Right lobe of liver (tissue), 6 donors: ENCODE results near the gene POMC. TPM values are rescaled to one million over a fixed set of nuclear protein-coding genes. Genes with fewer than 3 reads are reported as not detected.

ENCODE experiments used
- ATAC-seq, 4 donors: fragments of 200-7000 bp; cut with Tn5 transposase; one replicate each; pipeline ENCODE4 v1.9.1; 2020; ENCODE audit warnings: mild to moderate bottlenecking in 4 of 4, moderate library complexity in 4 of 4
- DNase-seq, 3 donors: peaks; one replicate each; pipeline ENCODE4 v3.0.0-alpha.2; 2020
- H3K27ac ChIP-seq, 3 donors: fragments of 200-600 bp; one replicate each; pipeline ENCODE4 v1.8.0; 2022
- H3K27me3 ChIP-seq, 2 donors: fragments of 200-600 bp; one replicate each; pipeline ENCODE4 v1.8.0; 2022
- H3K36me3 ChIP-seq, 4 donors: fragments of 200-600 bp; sonication (generic) in 1 of 4; one replicate each; pipeline versions ENCODE4 v1.5.1 to v1.8.0; 2017 to 2022; ENCODE audit warnings: control low read depth in 1 of 4
- H3K4me1 ChIP-seq, 4 donors: fragments of 200-600 bp; sonication (generic) in 1 of 4; one replicate each; pipeline versions ENCODE4 v1.5.1 to v1.8.0; 2017 to 2022; ENCODE audit warnings: control low read depth in 1 of 4
- H3K4me3 ChIP-seq, 3 donors: fragments of 200-600 bp; one replicate each; pipeline ENCODE4 v1.8.0; 2022
- H3K9me3 ChIP-seq, 4 donors: fragments of 200-600 bp; sonication (generic) in 1 of 4; one replicate each; pipeline versions ENCODE4 v1.5.1 to v1.8.0; 2017 to 2022; ENCODE audit warnings: control low read depth in 1 of 4
- CTCF ChIP-seq, 4 donors: fragments of 200-600 bp in 3 of 4; fragments of 450-650 bp in 1 of 4; IDR thresholded peaks; one replicate each; pipeline versions ENCODE4 v1.5.1 to v1.8.0; 2016 to 2022; ENCODE audit warnings: antibody characterized with exemption in 4 of 4, mild to moderate bottlenecking in 2 of 4
- POLR2A ChIP-seq: fragments of 450-650 bp; IDR thresholded peaks from one replicate; pipeline ENCODE4 v1.6.1; 2017; ENCODE audit warnings: antibody characterized with exemption, mild to moderate bottlenecking
- WGBS: methylation state at CpG from one replicate; pipeline ENCODE4 v1.1.6; 2018; ENCODE audit warnings: low coverage, low lambda C conversion rate; ENCODE audit not compliant: insufficient coverage; ENCODE audit errors: missing lambda C conversion rate; 5-methylcytosine and 5-hydroxymethylcytosine counted together
- intact Hi-C, 2 donors: fragments of 100-400 bp; cut with DNase I; formaldehyde crosslinking; loops; one replicate each; pipeline versions ENCODE4 v1.11.2 to v1.14.1; 2022
- total RNA-seq, 6 experiments: library from RNA; depleted of rRNA in 2 of 6; stranded (reverse); fragments of >200 nt in 2 of 6; fragmentation: NEBNext Ultra II Directional in 3 of 6; extraction: Animal tissue kit (Norgen Biotek cat#: 25700) in 3 of 6; gene quantifications; one replicate each; pipeline versions ENCODE4 v1.1.0 to v1.2.4, GENCODE V29; 2016 to 2023
- donor health status: DM: no; HTN: yes; CAD: no.
- donor health status: DM: no; HTN: no; CAD: no.
- donor health status: DM: no; HTN: no; CAD: no.
- donor health status: DM: no; HTN: yes; CAD: no.
- donor health status: DM: no; HTN: yes; CAD: no.

The POMC gene
- total RNA-seq, 6 experiments from 2014 or later: 0.30 to 1.6 (median 0.57) TPM

GRCh38 chr2:25201794-25202193, 33.4 kb upstream of the POMC start:
- Histone ChIP-seq H3K4me3 (no peak overlapping the region), H3K4me1 (no peaks in the 10 kb centered on the region), H3K9me3 (no peaks in the 10 kb centered on the region), H3K27me3 (no peaks in the 10 kb centered on the region), H3K36me3 (no peaks in the 10 kb centered on the region), H3K27ac (no peak overlapping the region)
- no peak for DNase-seq
- TF ChIP-seq CTCF (IDR thresholded peaks at IDR 0.05) (no peak), POLR2A (no peak)
- intact Hi-C loops: no loop called here
- no CpG with 5 or more reads among the region's 7 CpGs for WGBS
- no peak for ATAC-seq

- ATAC-seq (no peak), DNase-seq (no peak)
- WGBS: 86% methylated on average over 5 of the region's 6 CpGs
- Histone ChIP-seq H3K4me3 (no peak overlapping the region), H3K9me3 (no peaks in the 10 kb centered on the region), H3K27me3 (no peaks in the 10 kb centered on the region), H3K27ac (no peak overlapping the region), H3K36me3 (no peaks in the 10 kb centered on the region), H3K4me1 (no peaks in the 10 kb centered on the region)
- intact Hi-C loops: no loop called here
- no peak for TF ChIP-seq POLR2A
- TF ChIP-seq CTCF (IDR thresholded peaks at IDR 0.05): no peak
These were observed 32.9 kb upstream of the POMC start for GRCh38 chr2:25201265-25201664.

GRCh38 chr2:25198576-25198975, 30.2 kb upstream of the POMC start:
- H3K4me1 ChIP-seq: no peaks in the 10 kb centered on the region
- no peak overlapping the region for H3K27ac ChIP-seq
- H3K36me3 ChIP-seq: no peaks in the 10 kb centered on the region
- H3K9me3 ChIP-seq: no peaks in the 10 kb centered on the region
- H3K27me3 ChIP-seq: no peaks in the 10 kb centered on the region
- no peak overlapping the region for H3K4me3 ChIP-seq
- no peak for TF ChIP-seq POLR2A
- TF ChIP-seq CTCF (IDR thresholded peaks at IDR 0.05): no peak
- intact Hi-C loops: no loop called here
- ATAC-seq (no peak), DNase-seq (no peak)
- 79% methylated on average over 5 of the region's 5 CpGs for WGBS

GRCh38 chr2:25198209-25198525, 29.8 kb upstream of the POMC start:
- no peaks in the 10 kb centered on the region for H3K4me1 ChIP-seq
- TF ChIP-seq POLR2A (no peak), CTCF (IDR thresholded peaks at IDR 0.05) (no peak)
- H3K4me3 ChIP-seq: no peak overlapping the region
- intact Hi-C loops: no loop called here
- no peaks in the 10 kb centered on the region for H3K36me3 ChIP-seq
- WGBS: 44% methylated on average over 4 of the region's 4 CpGs
- no peak for ATAC-seq
- H3K9me3 ChIP-seq: no peaks in the 10 kb centered on the region
- H3K27ac ChIP-seq: no peak overlapping the region
- no peak for DNase-seq
- H3K27me3 ChIP-seq: no peaks in the 10 kb centered on the region
